HepG2 (cell line): ENCODE results near the gene SLC4A7. TPM values are rescaled to one million over a fixed set of nuclear protein-coding genes. Genes with fewer than 3 reads are reported as not detected.

Experiments used
- MTA3 ChIP-seq: sonication (generic); formaldehyde crosslinking; IDR thresholded peaks from 2 replicates; pipeline ENCODE4 v1.4.0; 2020; ENCODE audit warnings: missing genetic modification reagents
- NR2F6 ChIP-seq, 2 experiments: IDR thresholded peaks; 2 replicates each; pipeline ENCODE4 v1.6.1; 2016; ENCODE audit warnings: antibody characterized with exemption in 1 of 2, mild to moderate bottlenecking in 1 of 2
- PCBP2 ChIP-seq: fragments of 200-400 bp; formaldehyde crosslinking; optimal IDR thresholded peaks from 2 replicates; pipeline ENCODE3; 2018; ENCODE audit warnings: low read length, low read depth; ENCODE audit not compliant: poor library complexity, severe bottlenecking
- RNF2 ChIP-seq: fragments of 450-650 bp; conservative IDR thresholded peaks from 2 replicates; pipeline ENCODE4 v1.6.1; 2016; ENCODE audit warnings: low read depth
- RXRB ChIP-seq: IDR thresholded peaks from 2 replicates; pipeline ENCODE4 v1.6.1; 2016; ENCODE audit warnings: borderline replicate concordance, missing genetic modification reagents, missing compliant biosample characterization
- ZBTB1 ChIP-seq: sonication (generic); formaldehyde crosslinking; IDR thresholded peaks from 2 replicates; pipeline ENCODE4 v1.4.0; 2020; ENCODE audit warnings: missing genetic modification reagents, borderline replicate concordance
- ZNF121 ChIP-seq: sonication (generic); formaldehyde crosslinking; IDR thresholded peaks from 2 replicates; pipeline ENCODE4 v1.5.0; 2020; ENCODE audit warnings: mild to moderate bottlenecking, missing genetic modification reagents
- ZNF274 ChIP-seq: sonication (generic); formaldehyde crosslinking; IDR thresholded peaks from 2 replicates; pipeline ENCODE4 v1.5.1; 2020; ENCODE audit warnings: mild to moderate bottlenecking, missing genetic modification reagents
- ZNF34 ChIP-seq: sonication (generic); formaldehyde crosslinking; IDR thresholded peaks from 2 replicates; pipeline ENCODE4 v1.4.0; 2020; ENCODE audit warnings: mild to moderate bottlenecking, missing genetic modification reagents, borderline replicate concordance
- ZNF367 ChIP-seq: sonication (generic); formaldehyde crosslinking; IDR thresholded peaks from 2 replicates; pipeline ENCODE4 v1.4.0; 2020; ENCODE audit warnings: missing genetic modification reagents, borderline replicate concordance
- ZNF44 ChIP-seq: sonication (generic); formaldehyde crosslinking; IDR thresholded peaks from 2 replicates; pipeline ENCODE4 v1.5.1; 2020; ENCODE audit warnings: mild to moderate bottlenecking, missing genetic modification reagents
- ZNF451 ChIP-seq: sonication (generic); formaldehyde crosslinking; IDR thresholded peaks from 2 replicates; pipeline ENCODE4 v1.5.0; 2020; ENCODE audit warnings: mild to moderate bottlenecking, missing genetic modification reagents
- ZNF777 ChIP-seq: sonication (generic); formaldehyde crosslinking; IDR thresholded peaks from 2 replicates; pipeline ENCODE4 v1.4.0; 2020; ENCODE audit warnings: missing genetic modification reagents
- ZNF781 ChIP-seq: sonication (generic); formaldehyde crosslinking; IDR thresholded peaks from 2 replicates; pipeline ENCODE4 v1.5.1; 2020; ENCODE audit warnings: borderline replicate concordance, mild to moderate bottlenecking, missing genetic modification reagents; ENCODE audit errors: not compliant biosample characterization
- polyA plus RNA-seq, 8 experiments: library from polyadenylated mRNA; depleted of rRNA in 3 of 8; stranded (reverse) in 7 of 8; unstranded in 1 of 8; fragments of >200 nt; fragmentation: Illumina TruSeq in 4 of 8; extraction: Trizol in 4 of 8; gene quantifications; 2 replicates each; pipeline versions ENCODE4 v1.2.1 to v1.2.3, GENCODE V29; 2011 to 2016; ENCODE audit warnings: low read depth in 4 of 8, missing spikeins in 1 of 8, mixed read lengths in 1 of 8; ENCODE audit not compliant: insufficient read depth in 1 of 8
- total RNA-seq, 5 experiments: library from RNA; depleted of rRNA; stranded (reverse); fragments of >200 nt; fragmentation: Illumina TruSeq; extraction: Trizol; gene quantifications; 2 replicates each; pipeline ENCODE4 v1.2.3, GENCODE V29; 2016; ENCODE audit warnings: low read depth in 1 of 5
- TF ChIP-seq, protein P1 (sequence below): sonication (generic); formaldehyde crosslinking; IDR thresholded peaks from 2 replicates; pipeline ENCODE4 v1.4.0; 2020; ENCODE audit warnings: missing genetic modification reagents
- TF ChIP-seq, protein P2 (sequence below): sonication (generic); formaldehyde crosslinking; IDR thresholded peaks from 2 replicates; pipeline ENCODE4 v1.5.0; 2020; ENCODE audit warnings: mild to moderate bottlenecking, missing genetic modification reagents, moderate library complexity
- TF ChIP-seq, protein P3 (sequence below): sonication (generic); formaldehyde crosslinking; IDR thresholded peaks from 2 replicates; pipeline ENCODE4 v1.4.0; 2020; ENCODE audit warnings: low read depth, missing genetic modification reagents
- TF ChIP-seq, protein P4 (sequence below): sonication (generic); formaldehyde crosslinking; IDR thresholded peaks from 2 replicates; pipeline ENCODE4 v1.4.0; 2020; ENCODE audit warnings: mild to moderate bottlenecking, missing genetic modification reagents

Gene SLC4A7
- total and polyA plus RNA-seq, 2 of the 13 experiments (the other 11 are each of a cell fraction or from before 2014, with no cell fraction given): 16.4 to 43.8 TPM

DNA sequence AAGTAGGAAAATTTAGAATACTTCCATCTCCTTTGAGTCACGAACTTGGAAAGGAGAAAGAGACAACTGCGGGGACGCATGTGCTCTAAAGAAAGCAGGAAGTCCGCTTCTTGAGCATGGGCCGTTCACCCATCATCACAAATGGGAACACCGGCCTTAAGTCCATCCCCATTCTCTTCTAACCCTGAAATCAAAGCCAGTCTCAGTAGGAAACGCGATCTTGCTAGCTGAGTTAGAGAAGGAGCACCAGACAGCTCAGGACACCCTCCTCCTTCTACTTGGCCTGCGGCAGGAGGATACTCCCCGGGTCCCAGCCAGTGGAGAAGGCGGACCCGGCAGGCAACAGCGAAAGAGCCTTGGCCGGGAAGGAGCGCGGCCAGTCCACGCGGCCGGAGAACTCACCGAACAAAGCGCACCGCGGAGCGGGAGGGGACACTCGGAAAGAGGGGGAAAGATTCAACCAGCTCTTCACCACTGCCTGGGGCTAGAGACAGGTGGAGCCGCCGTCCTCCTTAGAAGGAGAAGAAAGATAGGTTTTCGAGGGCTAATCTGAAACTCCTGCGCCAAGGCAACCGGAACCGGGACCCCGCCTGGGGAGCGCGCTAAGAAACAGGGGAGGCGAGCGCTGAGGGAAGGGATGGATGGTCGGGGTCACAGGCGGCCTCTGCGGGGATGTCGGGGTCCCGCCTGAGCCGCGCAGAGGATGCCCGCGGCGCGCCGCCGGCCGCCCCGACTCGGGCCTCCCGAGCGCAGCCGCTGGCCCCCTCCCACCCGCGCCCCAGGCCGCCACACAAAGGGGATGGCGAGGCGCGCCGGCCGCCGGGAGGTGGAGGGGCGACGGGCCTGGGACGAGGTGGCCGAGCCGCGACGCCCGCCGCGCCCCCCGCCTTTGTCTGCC lies 818 bp downstream of the SLC4A7 start (continued):
- TF ChIP-seq, protein P1, sequence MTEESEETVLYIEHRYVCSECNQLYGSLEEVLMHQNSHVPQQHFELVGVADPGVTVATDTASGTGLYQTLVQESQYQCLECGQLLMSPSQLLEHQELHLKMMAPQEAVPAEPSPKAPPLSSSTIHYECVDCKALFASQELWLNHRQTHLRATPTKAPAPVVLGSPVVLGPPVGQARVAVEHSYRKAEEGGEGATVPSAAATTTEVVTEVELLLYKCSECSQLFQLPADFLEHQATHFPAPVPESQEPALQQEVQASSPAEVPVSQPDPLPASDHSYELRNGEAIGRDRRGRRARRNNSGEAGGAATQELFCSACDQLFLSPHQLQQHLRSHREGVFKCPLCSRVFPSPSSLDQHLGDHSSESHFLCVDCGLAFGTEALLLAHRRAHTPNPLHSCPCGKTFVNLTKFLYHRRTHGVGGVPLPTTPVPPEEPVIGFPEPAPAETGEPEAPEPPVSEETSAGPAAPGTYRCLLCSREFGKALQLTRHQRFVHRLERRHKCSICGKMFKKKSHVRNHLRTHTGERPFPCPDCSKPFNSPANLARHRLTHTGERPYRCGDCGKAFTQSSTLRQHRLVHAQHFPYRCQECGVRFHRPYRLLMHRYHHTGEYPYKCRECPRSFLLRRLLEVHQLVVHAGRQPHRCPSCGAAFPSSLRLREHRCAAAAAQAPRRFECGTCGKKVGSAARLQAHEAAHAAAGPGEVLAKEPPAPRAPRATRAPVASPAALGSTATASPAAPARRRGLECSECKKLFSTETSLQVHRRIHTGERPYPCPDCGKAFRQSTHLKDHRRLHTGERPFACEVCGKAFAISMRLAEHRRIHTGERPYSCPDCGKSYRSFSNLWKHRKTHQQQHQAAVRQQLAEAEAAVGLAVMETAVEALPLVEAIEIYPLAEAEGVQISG (CRISPR knock-in tag): no peak
- TF ChIP-seq ZNF34 (no peak), ZBTB1 (CRISPR knock-in tag) (no peak), ZNF121 (CRISPR knock-in tag) (no peak), ZNF451 (CRISPR knock-in tag) (no peak), ZNF367 (no peak), ZNF777 (CRISPR knock-in tag) (no peak), ZNF44 (CRISPR knock-in tag) (no peak), ZNF274 (CRISPR knock-in tag) (no peak), RXRB (no peak), NR2F6 (IDR thresholded peaks at IDR 0.05) (no peak), NR2F6 (CRISPR knock-in tag; IDR thresholded peaks at IDR 0.05) (no peak), PCBP2 (no peak), RNF2 (no peak), ZNF781 (no peak), MTA3 (CRISPR knock-in tag) (no peak)
- TF ChIP-seq, protein P2, sequence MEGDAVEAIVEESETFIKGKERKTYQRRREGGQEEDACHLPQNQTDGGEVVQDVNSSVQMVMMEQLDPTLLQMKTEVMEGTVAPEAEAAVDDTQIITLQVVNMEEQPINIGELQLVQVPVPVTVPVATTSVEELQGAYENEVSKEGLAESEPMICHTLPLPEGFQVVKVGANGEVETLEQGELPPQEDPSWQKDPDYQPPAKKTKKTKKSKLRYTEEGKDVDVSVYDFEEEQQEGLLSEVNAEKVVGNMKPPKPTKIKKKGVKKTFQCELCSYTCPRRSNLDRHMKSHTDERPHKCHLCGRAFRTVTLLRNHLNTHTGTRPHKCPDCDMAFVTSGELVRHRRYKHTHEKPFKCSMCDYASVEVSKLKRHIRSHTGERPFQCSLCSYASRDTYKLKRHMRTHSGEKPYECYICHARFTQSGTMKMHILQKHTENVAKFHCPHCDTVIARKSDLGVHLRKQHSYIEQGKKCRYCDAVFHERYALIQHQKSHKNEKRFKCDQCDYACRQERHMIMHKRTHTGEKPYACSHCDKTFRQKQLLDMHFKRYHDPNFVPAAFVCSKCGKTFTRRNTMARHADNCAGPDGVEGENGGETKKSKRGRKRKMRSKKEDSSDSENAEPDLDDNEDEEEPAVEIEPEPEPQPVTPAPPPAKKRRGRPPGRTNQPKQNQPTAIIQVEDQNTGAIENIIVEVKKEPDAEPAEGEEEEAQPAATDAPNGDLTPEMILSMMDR (CRISPR knock-in tag): no peak
- TF ChIP-seq, protein P3, sequence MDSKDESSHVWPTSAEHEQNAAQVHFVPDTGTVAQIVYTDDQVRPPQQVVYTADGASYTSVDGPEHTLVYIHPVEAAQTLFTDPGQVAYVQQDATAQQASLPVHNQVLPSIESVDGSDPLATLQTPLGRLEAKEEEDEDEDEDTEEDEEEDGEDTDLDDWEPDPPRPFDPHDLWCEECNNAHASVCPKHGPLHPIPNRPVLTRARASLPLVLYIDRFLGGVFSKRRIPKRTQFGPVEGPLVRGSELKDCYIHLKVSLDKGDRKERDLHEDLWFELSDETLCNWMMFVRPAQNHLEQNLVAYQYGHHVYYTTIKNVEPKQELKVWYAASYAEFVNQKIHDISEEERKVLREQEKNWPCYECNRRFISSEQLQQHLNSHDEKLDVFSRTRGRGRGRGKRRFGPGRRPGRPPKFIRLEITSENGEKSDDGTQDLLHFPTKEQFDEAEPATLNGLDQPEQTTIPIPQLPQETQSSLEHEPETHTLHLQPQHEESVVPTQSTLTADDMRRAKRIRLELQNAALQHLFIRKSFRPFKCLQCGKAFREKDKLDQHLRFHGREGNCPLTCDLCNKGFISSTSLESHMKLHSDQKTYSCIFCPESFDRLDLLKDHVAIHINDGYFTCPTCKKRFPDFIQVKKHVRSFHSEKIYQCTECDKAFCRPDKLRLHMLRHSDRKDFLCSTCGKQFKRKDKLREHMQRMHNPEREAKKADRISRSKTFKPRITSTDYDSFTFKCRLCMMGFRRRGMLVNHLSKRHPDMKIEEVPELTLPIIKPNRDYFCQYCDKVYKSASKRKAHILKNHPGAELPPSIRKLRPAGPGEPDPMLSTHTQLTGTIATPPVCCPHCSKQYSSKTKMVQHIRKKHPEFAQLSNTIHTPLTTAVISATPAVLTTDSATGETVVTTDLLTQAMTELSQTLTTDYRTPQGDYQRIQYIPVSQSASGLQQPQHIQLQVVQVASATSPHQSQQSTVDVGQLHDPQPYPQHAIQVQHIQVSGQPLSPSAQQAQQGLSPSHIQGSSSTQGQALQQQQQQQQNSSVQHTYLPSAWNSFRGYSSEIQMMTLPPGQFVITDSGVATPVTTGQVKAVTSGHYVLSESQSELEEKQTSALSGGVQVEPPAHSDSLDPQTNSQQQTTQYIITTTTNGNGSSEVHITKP (CRISPR knock-in tag): no peak
- TF ChIP-seq, protein P4, sequence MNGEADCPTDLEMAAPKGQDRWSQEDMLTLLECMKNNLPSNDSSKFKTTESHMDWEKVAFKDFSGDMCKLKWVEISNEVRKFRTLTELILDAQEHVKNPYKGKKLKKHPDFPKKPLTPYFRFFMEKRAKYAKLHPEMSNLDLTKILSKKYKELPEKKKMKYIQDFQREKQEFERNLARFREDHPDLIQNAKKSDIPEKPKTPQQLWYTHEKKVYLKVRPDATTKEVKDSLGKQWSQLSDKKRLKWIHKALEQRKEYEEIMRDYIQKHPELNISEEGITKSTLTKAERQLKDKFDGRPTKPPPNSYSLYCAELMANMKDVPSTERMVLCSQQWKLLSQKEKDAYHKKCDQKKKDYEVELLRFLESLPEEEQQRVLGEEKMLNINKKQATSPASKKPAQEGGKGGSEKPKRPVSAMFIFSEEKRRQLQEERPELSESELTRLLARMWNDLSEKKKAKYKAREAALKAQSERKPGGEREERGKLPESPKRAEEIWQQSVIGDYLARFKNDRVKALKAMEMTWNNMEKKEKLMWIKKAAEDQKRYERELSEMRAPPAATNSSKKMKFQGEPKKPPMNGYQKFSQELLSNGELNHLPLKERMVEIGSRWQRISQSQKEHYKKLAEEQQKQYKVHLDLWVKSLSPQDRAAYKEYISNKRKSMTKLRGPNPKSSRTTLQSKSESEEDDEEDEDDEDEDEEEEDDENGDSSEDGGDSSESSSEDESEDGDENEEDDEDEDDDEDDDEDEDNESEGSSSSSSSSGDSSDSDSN (CRISPR knock-in tag): no peak; the same call in 1 of the 2 replicates
